OCI-LY3 (cell line): ENCODE data around the gene RGS13.

Experiments used
- EZH2phosphoT487 ChIP-seq: fragments of 200-600 bp; shearing (Covaris generic); IDR thresholded peaks from 2 replicates; pipeline ENCODE4 v1.6.1; 2018; ENCODE audit warnings: antibody characterized with exemption, mixed run types, low read depth
- TF ChIP-seq, protein P1 (sequence below): fragments of 200-600, 300-600 bp; sonication (generic); IDR thresholded peaks from 2 replicates; pipeline ENCODE4 v1.5.1; 2014; ENCODE audit warnings: antibody characterized with exemption, low read length, low read depth

DNA sequence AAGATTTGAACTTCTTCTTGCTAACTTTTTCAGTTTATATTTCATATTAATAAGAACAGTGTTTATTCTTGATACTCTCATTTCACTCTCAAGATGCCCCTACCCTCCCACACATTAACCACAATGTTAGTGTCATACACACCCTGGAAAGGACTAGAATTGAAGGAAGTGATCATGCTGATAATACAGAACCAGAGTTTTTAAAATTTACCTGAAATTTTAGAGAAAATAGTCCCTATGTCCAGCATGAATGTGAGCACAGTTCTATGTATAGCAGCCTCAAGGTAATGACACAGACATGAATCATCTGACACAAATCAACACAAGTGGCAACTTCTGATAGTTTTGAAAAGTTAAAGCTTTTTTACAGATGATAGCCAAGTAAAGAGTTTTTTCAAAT, 34.4 kb upstream of the RGS13 start:
- TF ChIP-seq, protein P1, sequence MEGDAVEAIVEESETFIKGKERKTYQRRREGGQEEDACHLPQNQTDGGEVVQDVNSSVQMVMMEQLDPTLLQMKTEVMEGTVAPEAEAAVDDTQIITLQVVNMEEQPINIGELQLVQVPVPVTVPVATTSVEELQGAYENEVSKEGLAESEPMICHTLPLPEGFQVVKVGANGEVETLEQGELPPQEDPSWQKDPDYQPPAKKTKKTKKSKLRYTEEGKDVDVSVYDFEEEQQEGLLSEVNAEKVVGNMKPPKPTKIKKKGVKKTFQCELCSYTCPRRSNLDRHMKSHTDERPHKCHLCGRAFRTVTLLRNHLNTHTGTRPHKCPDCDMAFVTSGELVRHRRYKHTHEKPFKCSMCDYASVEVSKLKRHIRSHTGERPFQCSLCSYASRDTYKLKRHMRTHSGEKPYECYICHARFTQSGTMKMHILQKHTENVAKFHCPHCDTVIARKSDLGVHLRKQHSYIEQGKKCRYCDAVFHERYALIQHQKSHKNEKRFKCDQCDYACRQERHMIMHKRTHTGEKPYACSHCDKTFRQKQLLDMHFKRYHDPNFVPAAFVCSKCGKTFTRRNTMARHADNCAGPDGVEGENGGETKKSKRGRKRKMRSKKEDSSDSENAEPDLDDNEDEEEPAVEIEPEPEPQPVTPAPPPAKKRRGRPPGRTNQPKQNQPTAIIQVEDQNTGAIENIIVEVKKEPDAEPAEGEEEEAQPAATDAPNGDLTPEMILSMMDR: no peak
- no peak for TF ChIP-seq EZH2phosphoT487
